Sigmoid colon (tissue), 4 donors: Measurements from ENCODE around the gene OR1J1.

Experiments used
- CTCF ChIP-seq, 4 experiments: fragments of 450-650 bp in 3 of 4; fragments of 200-600 bp in 1 of 4; IDR thresholded peaks; one replicate each; pipeline ENCODE4 v1.5.1; 2016 to 2019; ENCODE audit warnings: antibody characterized with exemption in 4 of 4, mild to moderate bottlenecking in 3 of 4, moderate library complexity in 2 of 4
- POLR2A ChIP-seq, 2 donors: fragments of 450-650 bp; IDR thresholded peaks; one replicate each; pipeline ENCODE4 v1.6.1; 2016; ENCODE audit warnings: antibody characterized with exemption in 2 of 2, mild to moderate bottlenecking in 2 of 2, moderate library complexity in 2 of 2
- POLR2AphosphoS5 ChIP-seq, 4 donors: sonication (generic); formaldehyde crosslinking; IDR thresholded peaks; one replicate each; pipeline ENCODE4 v1.6.1; 2017; ENCODE audit warnings: antibody characterized with exemption in 4 of 4

GRCh38 chr9:122456123-122456522 is 21.6 kb downstream of the OR1J1 start:
- TF ChIP-seq CTCF (IDR thresholded peaks at IDR 0.05) (no peak), POLR2AphosphoS5 (IDR thresholded peaks at IDR 0.05) (peak; percentile 81 to 92 (median 90)), POLR2A (IDR thresholded peaks at IDR 0.05) (no peak)
